CD14-positive monocyte (primary cell): ENCODE measurements around the gene SLC35F4. TPM values are rescaled to one million over a fixed set of nuclear protein-coding genes. Genes with fewer than 3 reads are reported as not detected.

Experiments
- DNase-seq, 3 donors: peaks; one replicate each; pipeline ENCODE4 v3.0.0-alpha.2; 2011 to 2022
- H2AFZ ChIP-seq: 2 replicates; pipeline ENCODE4 v1.6.0; 2012; ENCODE audit warnings: mild to moderate bottlenecking, low read depth, low read length, inconsistent platforms; ENCODE audit not compliant: insufficient read depth, poor library complexity, severe bottlenecking
- H3K27ac ChIP-seq, 2 donors: 1 replicate in 1 of 2; 2 replicates in 1 of 2; pipeline ENCODE4 v1.5.1; 2012 to 2013; ENCODE audit warnings: low read length in 2 of 2, control low read depth in 1 of 2, inconsistent platforms in 1 of 2, low read depth in 1 of 2, mild to moderate bottlenecking in 1 of 2
- H3K27me3 ChIP-seq, 2 donors: one replicate each; pipeline versions ENCODE4 v1.6.0 to v1.6.1; 2011 to 2013; ENCODE audit warnings: low read length in 2 of 2; ENCODE audit not compliant: control insufficient read depth in 2 of 2, insufficient read depth in 2 of 2
- H3K36me3 ChIP-seq, 2 donors: replicated peaks in 1 of 2; 1 replicate in 1 of 2; 2 replicates in 1 of 2; pipeline versions ENCODE4 v1.5.1 to v1.6.1; 2012 to 2013; ENCODE audit warnings: low read length in 2 of 2, control low read depth in 1 of 2, inconsistent platforms in 1 of 2, mild to moderate bottlenecking in 1 of 2; ENCODE audit not compliant: insufficient read depth in 2 of 2, control insufficient read depth in 1 of 2
- H3K4me1 ChIP-seq, 2 donors: 1 replicate in 1 of 2; 2 replicates in 1 of 2; pipeline versions ENCODE4 v1.5.1 to v1.6.1; 2012 to 2013; ENCODE audit warnings: low read length in 2 of 2, control low read depth in 1 of 2, inconsistent platforms in 1 of 2, mild to moderate bottlenecking in 1 of 2, moderate library complexity in 1 of 2; ENCODE audit not compliant: insufficient read depth in 2 of 2, control insufficient read depth in 1 of 2
- H3K4me2 ChIP-seq: replicated peaks from 2 replicates; pipeline ENCODE3; 2012; ENCODE audit warnings: low read length, moderate library complexity, mild to moderate bottlenecking; ENCODE audit not compliant: poor library complexity, severe bottlenecking; ENCODE audit errors: extremely low read depth
- H3K4me3 ChIP-seq, 3 experiments: fragments of 200-600 bp in 1 of 3; sonication (generic) in 1 of 3; replicated peaks in 1 of 3; 1 replicate in 2 of 3; 2 replicates in 1 of 3; pipeline ENCODE4 v1.5.1; 2011 to 2013; ENCODE audit warnings: low read length in 3 of 3, mild to moderate bottlenecking in 3 of 3, control low read depth in 2 of 3, low read depth in 2 of 3, inconsistent platforms in 1 of 3, moderate library complexity in 1 of 3
- H3K79me2 ChIP-seq: 2 replicates; pipeline ENCODE4 v1.6.0; 2012; ENCODE audit warnings: mild to moderate bottlenecking, control low read depth, inconsistent platforms, low read length, moderate library complexity; ENCODE audit not compliant: insufficient read depth
- H3K9ac ChIP-seq: 2 replicates; pipeline ENCODE4 v1.6.0; 2017; ENCODE audit warnings: low read length, mild to moderate bottlenecking; ENCODE audit not compliant: insufficient read depth, poor library complexity, severe bottlenecking
- H3K9me3 ChIP-seq, 2 donors: replicated peaks in 1 of 2; 1 replicate in 1 of 2; 2 replicates in 1 of 2; pipeline versions ENCODE4 v1.5.1 to v1.6.1; 2012 to 2013; ENCODE audit warnings: low read length in 2 of 2, control low read depth in 1 of 2; ENCODE audit not compliant: control insufficient read depth in 1 of 2, insufficient read depth in 1 of 2
- H4K20me1 ChIP-seq: 2 replicates; pipeline ENCODE4 v1.6.0; 2012; ENCODE audit warnings: mild to moderate bottlenecking, low read length, control low read depth, moderate library complexity; ENCODE audit not compliant: insufficient read depth
- H3K27ac Mint-ChIP-seq, 7 donors: one replicate each; pipeline ENCODE4 v1.8.0; 2020; ENCODE audit warnings: mild to moderate bottlenecking in 7 of 7, mixed read lengths in 7 of 7, moderate library complexity in 6 of 7, inconsistent platforms in 2 of 7
- H3K27me3 Mint-ChIP-seq, 3 donors: one replicate each; pipeline ENCODE4 v1.8.0; 2021 to 2022; ENCODE audit warnings: low read depth in 3 of 3, mild to moderate bottlenecking in 3 of 3, mixed read lengths in 3 of 3, moderate library complexity in 3 of 3, inconsistent platforms in 1 of 3
- H3K36me3 Mint-ChIP-seq, 2 donors: one replicate each; pipeline ENCODE4 v1.8.0; 2020; ENCODE audit warnings: mixed read lengths in 2 of 2, inconsistent platforms in 1 of 2, mild to moderate bottlenecking in 1 of 2
- H3K4me1 Mint-ChIP-seq: one replicate; pipeline ENCODE4 v1.8.0; 2020; ENCODE audit warnings: mild to moderate bottlenecking, mixed read lengths
- H3K4me3 Mint-ChIP-seq, 2 donors: one replicate each; pipeline ENCODE4 v1.8.0; 2020; ENCODE audit warnings: mild to moderate bottlenecking in 2 of 2, mixed read lengths in 2 of 2, moderate library complexity in 1 of 2
- H3K9me3 Mint-ChIP-seq, 7 donors: one replicate each; pipeline ENCODE4 v1.8.0; 2020 to 2022; ENCODE audit warnings: mixed read lengths in 7 of 7, mild to moderate bottlenecking in 6 of 7, moderate library complexity in 6 of 7, inconsistent platforms in 2 of 7
- WGBS: methylation state at CpG from one replicate; pipeline ENCODE4 v1.1.5; 2013; ENCODE audit warnings: missing lambda C conversion rate; ENCODE audit not compliant: insufficient coverage; 5-methylcytosine and 5-hydroxymethylcytosine counted together
- intact Hi-C, 2 donors: fragments of 100-400 bp; cut with micrococcal nuclease; formaldehyde crosslinking; loops; one replicate each; pipeline versions ENCODE4 v1.15.0 to v1.15.1; 2023
- polyA plus RNA-seq, 3 donors: library from polyadenylated mRNA; depleted of rRNA in 1 of 3; unstranded in 2 of 3; stranded (reverse) in 1 of 3; fragments of 300-500 nt in 2 of 3; fragments of >200 nt in 1 of 3; fragmentation: Illumina TruSeq in 2 of 3; gene quantifications; 1 replicate in 2 of 3; 2 replicates in 1 of 3; pipeline ENCODE4 v1.2.3, GENCODE V29; 2012 to 2021
- TF ChIP-seq, protein P1 (sequence below): fragments of 200-600 bp; IDR thresholded peaks from one replicate; pipeline ENCODE4 v1.8.0; 2022; ENCODE audit warnings: antibody characterized with exemption, mild to moderate bottlenecking

Gene SLC35F4
- polyA plus RNA-seq, 3 donors = not detected

DNA sequence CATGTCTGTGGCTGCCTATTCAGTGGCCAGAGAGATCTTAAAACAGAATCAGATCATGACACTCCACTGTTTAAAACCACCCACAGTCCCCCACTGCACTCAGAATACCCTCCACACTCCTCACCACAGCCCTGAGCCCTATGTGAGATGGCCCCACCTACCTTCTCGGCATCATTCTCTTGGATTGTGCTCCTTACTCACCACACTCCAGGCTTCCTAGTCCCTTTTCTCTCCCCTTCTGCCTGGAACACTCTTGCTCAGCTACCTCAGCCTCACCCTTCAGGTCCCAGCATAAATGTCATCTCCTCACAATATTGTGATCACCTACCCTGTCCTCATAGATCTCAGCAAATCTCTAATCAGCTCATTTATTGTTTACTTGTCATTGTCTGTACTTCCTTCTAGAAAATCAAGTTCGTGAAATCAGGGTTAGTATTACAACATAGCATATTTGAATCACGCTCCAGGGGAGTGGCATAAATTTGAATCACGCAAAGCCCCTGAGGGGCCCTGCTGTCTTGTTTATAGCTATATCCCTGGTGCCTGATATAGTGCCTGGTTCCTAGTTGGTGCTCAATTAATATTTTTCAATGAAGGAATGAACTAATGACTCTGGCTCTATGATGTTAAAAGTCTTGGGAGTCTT is 42.8 kb downstream of the SLC35F4 start:
- Mint-ChIP-seq H3K4me3 (no peak overlapping the region), H3K36me3 (no peaks in the 10 kb centered on the region), H3K9me3 (peaks cover 0 to 2% (median 0%) of the 10 kb centered on the region in 7 donors), H3K27me3 (peaks cover 0 to 2% (median 2%) of the 10 kb centered on the region in 3 donors), H3K27ac (no peak overlapping the region), H3K4me1 (no peaks in the 10 kb centered on the region)
- Histone ChIP-seq H3K27me3 (no peaks in the 10 kb centered on the region), H3K4me3 (no peak overlapping the region), H3K9ac (no peak overlapping the region), H3K27ac (no peak overlapping the region), H3K4me2 (no peak overlapping the region), H3K4me1 (no peaks in the 10 kb centered on the region), H3K9me3 (no peaks in the 10 kb centered on the region), H3K79me2 (no peaks in the 10 kb centered on the region), H4K20me1 (no peaks in the 10 kb centered on the region), H2AFZ (no peak overlapping the region), H3K36me3 (no peaks in the 10 kb centered on the region)
- WGBS = 93% methylated on average over 1 of the region's 4 CpGs
- intact Hi-C loops = no loop called here
- no peak for DNase-seq
- TF ChIP-seq, protein P1, sequence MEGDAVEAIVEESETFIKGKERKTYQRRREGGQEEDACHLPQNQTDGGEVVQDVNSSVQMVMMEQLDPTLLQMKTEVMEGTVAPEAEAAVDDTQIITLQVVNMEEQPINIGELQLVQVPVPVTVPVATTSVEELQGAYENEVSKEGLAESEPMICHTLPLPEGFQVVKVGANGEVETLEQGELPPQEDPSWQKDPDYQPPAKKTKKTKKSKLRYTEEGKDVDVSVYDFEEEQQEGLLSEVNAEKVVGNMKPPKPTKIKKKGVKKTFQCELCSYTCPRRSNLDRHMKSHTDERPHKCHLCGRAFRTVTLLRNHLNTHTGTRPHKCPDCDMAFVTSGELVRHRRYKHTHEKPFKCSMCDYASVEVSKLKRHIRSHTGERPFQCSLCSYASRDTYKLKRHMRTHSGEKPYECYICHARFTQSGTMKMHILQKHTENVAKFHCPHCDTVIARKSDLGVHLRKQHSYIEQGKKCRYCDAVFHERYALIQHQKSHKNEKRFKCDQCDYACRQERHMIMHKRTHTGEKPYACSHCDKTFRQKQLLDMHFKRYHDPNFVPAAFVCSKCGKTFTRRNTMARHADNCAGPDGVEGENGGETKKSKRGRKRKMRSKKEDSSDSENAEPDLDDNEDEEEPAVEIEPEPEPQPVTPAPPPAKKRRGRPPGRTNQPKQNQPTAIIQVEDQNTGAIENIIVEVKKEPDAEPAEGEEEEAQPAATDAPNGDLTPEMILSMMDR = no peak

- DNase-seq = no peak
- no peak overlapping the region for H2AFZ ChIP-seq
- peaks cover 0 to 2% (median 2%) of the 10 kb centered on the region in 3 donors for H3K27me3 Mint-ChIP-seq
These were observed 43.8 kb downstream of the SLC35F4 start for GRCh38 chr14:57822081-57822480.

More at GRCh38 chr14:57822081-57822480, 43.8 kb downstream of the SLC35F4 start:
- Histone ChIP-seq H3K9ac (no peak overlapping the region), H3K27me3 (no peaks in the 10 kb centered on the region), H3K36me3 (no peaks in the 10 kb centered on the region), H3K4me1 (no peaks in the 10 kb centered on the region), H3K27ac (no peak overlapping the region), H3K9me3 (no peaks in the 10 kb centered on the region), H3K79me2 (no peaks in the 10 kb centered on the region), H3K4me2 (no peak overlapping the region), H4K20me1 (no peaks in the 10 kb centered on the region), H3K4me3 (no peak overlapping the region)
- H3K9me3 Mint-ChIP-seq = peaks cover 0 to 2% (median 0%) of the 10 kb centered on the region in 7 donors
- H3K4me3 Mint-ChIP-seq = no peak overlapping the region
- H3K27ac Mint-ChIP-seq = no peak overlapping the region
- no peaks in the 10 kb centered on the region for H3K36me3 Mint-ChIP-seq
- TF ChIP-seq, protein P1 = no peak
- H3K4me1 Mint-ChIP-seq = no peaks in the 10 kb centered on the region
- intact Hi-C loops = no loop called here
